Activated naive CD8-positive, alpha-beta T cell treated with anti-CD3 and anti-CD28 coated beads, Interleukin-2, amount 50 U/mL, for 16 hours (primary cell): Measurements from ENCODE around the gene DDX41.

Experiments
- DNase-seq: peaks from one replicate; pipeline ENCODE4 v3.0.0-alpha.2; 2020; ENCODE audit warnings: low read depth, low spot score

Gene DDX41

GRCh38 chr5:177513500-177513899 lies 3.3 kb downstream of the DDX41 start:
- DNase-seq = no peak

GRCh38 chr5:177512736-177513380 lies 3.9 kb downstream of the DDX41 start:
- DNase-seq = no peak

GRCh38 chr5:177511796-177512675 lies 4.7 kb downstream of the DDX41 start:
- no peak for DNase-seq

GRCh38 chr5:177511181-177511580 lies 5.6 kb downstream of the DDX41 start:
- no peak for DNase-seq

GRCh38 chr5:177510567-177511053 lies 6.2 kb downstream of the DDX41 start:
- no peak for DNase-seq

- no peak for DNase-seq
Measured at GRCh38 chr5:177509991-177510566, 6.7 kb downstream of the DDX41 start.

GRCh38 chr5:177509381-177509951 lies 7.3 kb downstream of the DDX41 start, which contains the start of gene DOK3:
Gene DOK3, minus strand, starts transcription at chr5:177509826. Its CDS starts 286 bp downstream, at chr5:177509540.
- no peak for DNase-seq

GRCh38 chr5:177508837-177509236 lies 7.9 kb downstream of the DDX41 start:
- DNase-seq = no peak

GRCh38 chr5:177508221-177508611 lies 8.5 kb downstream of the DDX41 start:
- DNase-seq = no peak

- DNase-seq = no peak
Measured at GRCh38 chr5:177507596-177508220, 9.1 kb downstream of the DDX41 start.

- no peak for DNase-seq
Measured at GRCh38 chr5:177507165-177507564, 9.6 kb downstream of the DDX41 start.

- DNase-seq = no peak
Measured at GRCh38 chr5:177505075-177505474, 11.7 kb downstream of the DDX41 start.

- DNase-seq = no peak
Measured at GRCh38 chr5:177504086-177505056, 12.4 kb downstream of the DDX41 start.

- no peak for DNase-seq
Measured at GRCh38 chr5:177503351-177504085, 13.2 kb downstream of the DDX41 start.

GRCh38 chr5:177502886-177503285 lies 13.9 kb downstream of the DDX41 start:
- no peak for DNase-seq

- DNase-seq = no peak
Measured at GRCh38 chr5:177501874-177502678, 14.7 kb downstream of the DDX41 start.

- peak; percentile 71 for DNase-seq
Measured at GRCh38 chr5:177500685-177501522, 15.9 kb downstream of the DDX41 start.

GRCh38 chr5:177499842-177500241 lies 16.9 kb downstream of the DDX41 start:
- DNase-seq = no peak
